HL-60 (cell line): ENCODE results near the gene FRRS1.

Experiments used
- DNase-seq, 2 experiments: peaks; one replicate each; pipeline ENCODE4 v3.0.0-alpha.2; 2010 to 2020; ENCODE audit warnings: low read depth in 1 of 2, low spot score in 1 of 2
- H3K27ac ChIP-seq: fragments of 250-450 bp; sonication (Bioruptor Pico); replicated peaks from 2 replicates; pipeline ENCODE4 v1.5.1; 2020; ENCODE audit warnings: mild to moderate bottlenecking, moderate library complexity
- H3K27me3 ChIP-seq: fragments of 250-450 bp; sonication (Bioruptor Pico); 2 replicates; pipeline ENCODE4 v1.5.1; 2021; ENCODE audit warnings: mild to moderate bottlenecking, moderate library complexity; ENCODE audit not compliant: insufficient read depth, poor library complexity, severe bottlenecking
- H3K4me3 ChIP-seq: replicated peaks from 2 replicates; pipeline ENCODE4 v1.5.1; 2011; ENCODE audit warnings: mild to moderate bottlenecking, control low read depth, low read length; ENCODE audit not compliant: insufficient read depth
- CTCF ChIP-seq: IDR thresholded peaks from one replicate; pipeline ENCODE4 v1.5.1; 2011; ENCODE audit warnings: low read length, control low read depth, inconsistent platforms; ENCODE audit not compliant: insufficient read depth
- GABPA ChIP-seq: IDR thresholded peaks from 2 replicates; pipeline ENCODE4 v1.6.1; 2012; ENCODE audit warnings: low read depth
- POLR2AphosphoS5 ChIP-seq: IDR thresholded peaks from 2 replicates; pipeline ENCODE4 v1.6.1; 2012; ENCODE audit warnings: low read depth
- REST ChIP-seq: IDR thresholded peaks from 2 replicates; pipeline ENCODE4 v1.6.1; 2012; ENCODE audit warnings: low read depth; ENCODE audit not compliant: insufficient replicate concordance
- SPI1 ChIP-seq: IDR thresholded peaks from 2 replicates; pipeline ENCODE4 v1.6.1; 2012; ENCODE audit warnings: low read depth, mild to moderate bottlenecking, borderline replicate concordance

The FRRS1 gene

DNA sequence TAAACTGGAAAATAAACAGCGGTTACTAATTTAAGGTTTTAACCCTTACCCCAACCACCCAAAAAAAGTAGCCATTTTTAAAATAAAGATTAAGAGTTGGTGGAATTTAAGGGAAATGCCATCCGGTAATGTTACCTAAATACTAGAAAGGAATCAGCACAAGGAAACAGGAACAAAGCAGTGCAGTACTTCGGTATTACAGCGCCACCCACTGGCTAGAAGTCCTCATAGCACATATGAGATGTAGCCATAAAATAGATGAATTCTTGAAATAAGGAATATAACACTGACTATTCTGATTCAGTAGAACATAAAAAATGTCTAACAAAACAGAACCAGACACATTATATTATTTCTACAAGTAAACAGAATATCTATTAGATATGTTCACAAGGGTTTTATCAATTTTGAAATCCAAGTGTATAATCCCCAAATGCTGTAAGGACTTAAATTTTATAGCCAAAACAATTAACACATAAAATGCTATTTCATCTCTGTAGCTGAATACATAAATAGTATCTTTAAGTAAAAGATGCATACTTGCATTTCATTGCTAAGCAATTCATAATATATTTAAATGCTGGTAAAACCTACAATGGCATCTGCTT lies 58.8 kb downstream of the FRRS1 start:
- Histone ChIP-seq H3K27ac (no peak overlapping the region), H3K4me3 (no peak overlapping the region), H3K27me3 (no peaks in the 10 kb centered on the region)
- TF ChIP-seq REST: no peak
- TF ChIP-seq CTCF: peak; percentile 83
- TF ChIP-seq POLR2AphosphoS5: no peak
- TF ChIP-seq SPI1: no peak
- no peak for TF ChIP-seq GABPA
- peak; percentile 20 to 69 for DNase-seq

GRCh38 chr1:99705385-99705784 lies 61.0 kb downstream of the FRRS1 start:
- TF ChIP-seq REST: no peak
- no peak for TF ChIP-seq GABPA
- TF ChIP-seq POLR2AphosphoS5: no peak
- no peak for TF ChIP-seq SPI1
- no peak for TF ChIP-seq CTCF
- no peak overlapping the region for H3K4me3 ChIP-seq
- no peak overlapping the region for H3K27ac ChIP-seq
- DNase-seq: no peak
- H3K27me3 ChIP-seq: no peaks in the 10 kb centered on the region

GRCh38 chr1:99704356-99704816 lies 62.0 kb downstream of the FRRS1 start:
- peak; percentile 74 for TF ChIP-seq SPI1
- no peak for TF ChIP-seq REST
- DNase-seq: no peak
- H3K27ac ChIP-seq: no peak overlapping the region

More at GRCh38 chr1:99704356-99704816, 62.0 kb downstream of the FRRS1 start:
- H3K4me3 ChIP-seq: peak overlapping the region; percentile 19
- H3K27me3 ChIP-seq: no peaks in the 10 kb centered on the region
